ENCODE data around the gene AQP5.

The AQP5 gene

DNA sequence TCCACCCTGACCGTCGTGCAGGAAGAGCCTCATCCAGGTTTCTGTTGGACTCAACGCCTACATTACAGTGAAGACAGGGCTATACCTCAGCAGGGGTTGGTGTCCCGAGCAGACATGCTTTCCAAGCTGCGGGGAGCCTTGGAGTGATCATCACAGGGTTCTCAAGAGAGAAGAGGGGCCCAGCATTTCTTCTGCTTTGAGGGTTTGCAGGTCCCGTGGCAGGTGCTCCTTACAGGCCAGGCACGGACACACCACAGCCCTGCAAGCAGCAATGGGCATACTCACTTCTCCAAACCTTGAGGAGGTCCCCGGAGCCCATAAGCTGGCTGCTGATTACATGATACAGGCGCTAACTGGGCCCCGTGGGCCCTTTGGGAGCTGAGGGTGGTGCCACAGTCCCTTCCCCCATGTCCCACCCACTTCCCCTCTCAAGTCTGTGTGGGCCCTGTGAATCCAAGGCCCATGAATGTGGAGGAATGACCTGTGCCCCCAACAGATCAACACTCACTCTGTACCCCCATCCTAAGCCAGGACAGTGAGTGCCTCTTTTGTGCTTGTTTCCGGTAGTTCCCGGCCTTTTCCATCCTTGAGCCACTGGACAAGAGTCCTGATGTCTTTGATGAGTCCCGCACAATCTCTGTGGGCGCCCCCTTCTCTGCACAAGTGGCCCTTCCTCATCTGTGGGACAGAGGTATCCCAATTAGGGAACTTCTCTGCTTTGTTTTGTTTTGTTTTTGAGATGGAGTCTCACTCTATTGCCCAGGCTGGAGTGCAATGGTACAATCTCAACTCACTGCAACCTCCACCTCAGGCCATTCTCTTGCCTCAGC lies 10.0 kb upstream of the AQP5 start:
- DNase-seq: no peak

DNA sequence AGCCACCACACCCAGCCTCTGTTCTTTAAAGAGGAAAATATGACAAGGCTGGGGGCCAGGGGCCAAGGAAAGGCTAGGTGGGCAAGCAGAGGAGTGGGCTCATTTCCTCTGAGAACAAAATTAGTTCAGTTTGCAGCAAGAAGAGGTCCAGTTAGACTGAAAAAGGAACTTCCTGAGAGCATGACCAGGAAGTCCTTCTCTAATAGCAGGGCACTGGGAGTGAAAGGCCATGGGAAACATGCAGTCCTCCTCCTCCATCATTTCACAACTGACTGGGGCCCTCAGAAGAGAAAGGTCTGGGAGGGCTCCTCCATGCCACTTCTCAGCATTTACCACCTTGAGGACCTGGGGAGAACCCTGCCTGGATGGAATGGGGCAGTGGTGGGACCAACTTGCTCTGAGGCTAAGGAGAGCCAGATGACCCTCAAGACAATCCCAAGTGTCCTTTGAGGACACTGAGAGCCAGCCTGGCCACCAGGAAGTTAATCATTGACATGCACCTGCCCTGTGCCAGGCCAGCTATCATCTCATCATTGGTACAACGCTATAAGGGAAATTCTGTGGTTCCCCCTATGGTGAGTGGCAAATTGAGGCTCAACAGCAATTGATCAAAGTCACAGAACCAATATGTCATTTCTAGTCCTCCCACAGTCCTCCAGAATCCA lies 9.1 kb upstream of the AQP5 start:
- no peak for DNase-seq

GRCh38 chr12:49953151-49953550 lies 8.5 kb upstream of the AQP5 start:
- DNase-seq: no peak

DNA sequence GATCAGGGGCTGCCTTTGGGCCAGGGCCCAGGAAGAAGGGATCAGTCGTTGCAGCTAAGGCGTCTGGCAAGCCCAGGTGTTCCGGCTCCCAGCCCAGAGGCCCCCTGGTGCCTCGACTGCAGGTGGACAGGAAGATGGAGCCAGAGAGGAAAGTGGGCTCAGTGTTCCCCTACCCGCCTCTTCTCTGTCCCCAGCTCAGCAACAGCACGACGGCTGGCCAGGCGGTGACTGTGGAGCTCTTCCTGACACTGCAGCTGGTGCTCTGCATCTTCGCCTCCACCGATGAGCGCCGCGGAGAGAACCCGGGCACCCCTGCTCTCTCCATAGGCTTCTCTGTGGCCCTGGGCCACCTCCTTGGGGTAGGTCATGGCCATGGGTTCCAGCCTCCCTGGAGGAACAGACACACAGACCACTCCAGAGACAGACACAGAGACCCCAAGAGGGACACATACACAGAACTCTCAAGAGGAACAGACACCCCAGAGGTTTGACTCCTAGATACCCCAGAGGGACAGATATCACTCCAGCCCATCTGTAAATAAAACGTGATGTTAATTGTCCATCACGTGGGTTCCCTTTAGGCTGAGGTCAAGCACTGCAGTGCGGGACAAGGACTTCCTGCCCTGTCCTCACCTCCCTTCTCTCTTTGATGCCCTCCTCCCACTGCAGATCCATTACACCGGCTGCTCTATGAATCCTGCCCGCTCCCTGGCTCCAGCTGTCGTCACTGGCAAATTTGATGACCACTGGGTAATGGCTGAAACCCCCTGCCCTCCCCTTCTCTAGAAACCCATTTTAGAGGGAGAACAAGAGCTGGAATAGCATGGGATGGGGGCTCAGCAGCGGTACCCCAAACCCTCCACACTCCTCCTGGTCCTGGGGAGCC lies 7.5 kb upstream of the AQP5 start:
- DNase-seq: no peak

DNA sequence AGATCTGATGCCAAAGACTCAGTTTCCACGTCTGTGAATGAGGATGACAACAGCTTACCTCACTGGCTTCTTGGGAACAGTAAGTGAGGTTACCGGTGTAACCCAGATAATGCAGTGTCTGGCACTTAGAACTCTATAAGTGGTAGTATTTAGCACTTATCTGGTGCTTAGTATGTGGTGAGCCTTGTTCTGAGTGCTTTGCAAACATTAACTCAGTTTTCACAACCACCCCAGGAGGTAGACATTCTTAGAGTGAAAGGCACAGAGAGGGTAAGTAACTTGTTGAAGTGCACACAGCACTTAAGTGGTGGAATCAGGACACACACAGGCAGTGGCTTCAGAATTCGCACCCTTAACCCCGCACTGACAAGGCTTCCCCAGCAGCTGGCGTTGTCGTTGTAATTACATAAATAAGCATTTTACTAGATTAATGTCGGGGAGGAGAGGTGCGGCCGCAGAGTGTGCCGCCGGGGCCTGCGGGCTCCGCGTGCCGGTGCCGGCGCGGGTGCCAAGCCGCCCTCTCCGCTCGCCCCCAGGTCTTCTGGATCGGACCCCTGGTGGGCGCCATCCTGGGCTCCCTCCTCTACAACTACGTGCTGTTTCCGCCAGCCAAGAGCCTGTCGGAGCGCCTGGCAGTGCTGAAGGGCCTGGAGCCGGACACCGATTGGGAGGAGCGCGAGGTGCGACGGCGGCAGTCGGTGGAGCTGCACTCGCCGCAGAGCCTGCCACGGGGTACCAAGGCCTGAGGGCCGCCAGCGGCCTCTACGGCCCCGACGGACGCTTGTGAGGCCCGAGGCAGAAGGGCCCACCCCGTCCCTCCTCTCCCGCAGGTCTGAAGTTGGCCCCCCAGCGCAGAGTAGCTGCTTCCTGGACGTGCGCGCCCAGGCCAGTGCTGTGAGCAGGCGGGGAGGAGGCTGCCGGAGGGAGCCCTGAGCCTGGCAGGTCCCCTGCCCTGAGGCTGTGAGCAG lies 6.5 kb upstream of the AQP5 start:
- DNase-seq: no peak

DNA sequence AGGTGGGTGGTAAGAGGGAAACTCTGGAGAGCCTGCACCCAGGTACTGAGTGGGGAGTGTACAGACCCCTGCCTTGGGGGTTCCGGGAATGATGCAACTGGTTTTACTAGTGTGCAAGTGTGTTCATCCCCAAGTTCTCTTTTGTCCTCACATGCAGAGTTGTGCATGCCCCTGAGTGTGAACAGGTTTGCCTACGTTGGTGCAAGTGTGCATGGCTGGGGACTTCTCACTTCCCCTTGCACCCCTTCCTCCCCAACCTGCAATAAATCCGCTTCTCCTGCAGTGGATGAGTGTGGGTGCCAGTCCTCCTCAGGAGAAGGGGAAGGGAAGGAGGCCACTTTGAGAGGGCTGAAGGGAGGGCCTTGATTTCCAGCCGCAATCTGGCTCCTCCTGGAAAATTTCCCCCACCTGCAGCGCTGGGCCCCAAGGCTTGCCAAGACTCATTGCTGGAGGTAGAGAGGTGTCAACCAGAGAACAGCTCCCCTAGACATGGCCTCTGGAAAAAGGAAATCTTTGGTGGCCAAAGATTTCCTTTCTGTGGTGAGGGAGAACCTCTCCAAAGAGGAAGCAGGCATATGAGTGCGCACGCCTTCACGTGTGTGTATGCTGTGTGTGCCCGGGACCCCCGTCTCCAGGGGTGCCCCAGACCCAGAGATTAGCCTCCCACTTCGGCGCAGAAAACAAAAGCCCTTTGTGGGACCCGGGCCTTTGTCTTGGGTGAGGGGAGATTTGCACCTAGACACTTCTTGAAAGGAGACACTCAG lies 5.6 kb upstream of the AQP5 start:
- DNase-seq: peak; percentile 40 to 50

GRCh38 chr12:49956663-49957569 lies 4.8 kb upstream of the AQP5 start:
- DNase-seq: no peak

- DNase-seq: no peak
These were observed 4.1 kb upstream of the AQP5 start for GRCh38 chr12:49957570-49957967.

GRCh38 chr12:49959685-49960473 lies 1.8 kb upstream of the AQP5 start:
- peak; percentile 22 to 37 for DNase-seq

DNA sequence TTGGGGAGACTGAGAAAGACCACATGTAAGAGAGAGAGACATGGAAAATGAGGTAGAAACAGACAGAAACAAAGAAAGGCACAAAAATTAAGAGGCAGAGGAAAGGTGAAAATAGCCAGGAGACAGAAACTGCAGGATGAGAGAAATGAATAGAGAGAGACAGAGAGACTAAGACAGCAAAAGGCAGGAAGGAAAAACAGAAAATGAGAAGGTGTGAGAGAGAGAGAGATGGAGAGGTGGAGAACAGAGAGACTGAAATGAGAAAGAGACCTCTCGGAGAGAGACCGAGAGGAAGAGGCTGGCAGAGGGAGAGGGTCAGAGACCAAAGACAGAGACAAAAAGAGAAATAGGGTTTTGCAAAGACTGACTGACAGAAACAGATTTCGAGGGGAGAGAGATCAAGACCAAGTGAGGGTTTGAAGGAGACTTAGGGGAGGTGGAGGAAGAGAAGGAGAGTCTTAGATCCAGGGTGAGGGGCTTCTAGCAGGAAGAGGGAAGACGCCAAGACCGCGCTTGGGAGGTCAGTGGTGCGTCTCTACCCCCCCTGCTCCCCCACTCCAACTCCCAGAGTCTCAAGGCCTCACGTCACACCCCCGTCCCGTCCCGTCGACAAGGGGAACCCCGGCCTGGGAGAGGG lies 1.1 kb upstream of the AQP5 start:
- DNase-seq: no peak

- DNase-seq: no peak
These were observed 507 bp downstream of the AQP5 start for GRCh38 chr12:49961993-49962764.

GRCh38 chr12:49962861-49963765 lies 1.4 kb downstream of the AQP5 start:
- DNase-seq: no peak

- DNase-seq: no peak
These were observed 2.5 kb downstream of the AQP5 start for GRCh38 chr12:49963976-49964815.

DNA sequence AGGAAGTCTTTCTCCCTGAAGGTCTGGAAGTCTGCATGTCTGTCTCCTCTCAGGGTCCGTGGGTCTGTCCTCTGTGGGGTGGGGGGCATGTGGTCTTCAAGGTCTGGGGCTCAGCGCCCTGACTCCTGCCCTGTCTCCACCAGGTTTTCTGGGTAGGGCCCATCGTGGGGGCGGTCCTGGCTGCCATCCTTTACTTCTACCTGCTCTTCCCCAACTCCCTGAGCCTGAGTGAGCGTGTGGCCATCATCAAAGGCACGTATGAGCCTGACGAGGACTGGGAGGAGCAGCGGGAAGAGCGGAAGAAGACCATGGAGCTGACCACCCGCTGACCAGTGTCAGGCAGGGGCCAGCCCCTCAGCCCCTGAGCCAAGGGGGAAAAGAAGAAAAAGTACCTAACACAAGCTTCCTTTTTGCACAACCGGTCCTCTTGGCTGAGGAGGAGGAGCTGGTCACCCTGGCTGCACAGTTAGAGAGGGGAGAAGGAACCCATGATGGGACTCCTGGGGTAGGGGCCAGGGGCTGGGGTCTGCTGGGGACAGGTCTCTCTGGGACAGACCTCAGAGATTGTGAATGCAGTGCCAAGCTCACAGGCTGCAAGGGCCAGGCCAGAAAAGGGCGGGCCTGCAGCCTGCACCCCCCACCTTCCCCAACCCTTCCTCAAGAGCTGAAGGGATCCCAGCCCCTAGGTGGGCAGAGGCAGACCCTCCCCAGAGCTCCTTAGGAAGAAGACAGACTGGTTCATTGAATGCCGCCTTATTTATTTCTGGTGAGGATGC lies 3.4 kb downstream of the AQP5 start:
- DNase-seq: no peak

- no peak for DNase-seq
These were observed 4.2 kb downstream of the AQP5 start for GRCh38 chr12:49965836-49966235.

Measured in Kasumi-1 (cell line).